LNCAP (cell line): Measurements from ENCODE around the gene SPARC.
A peak's percentile ranks its signal among the peaks of the same experiment; 100 is the strongest.

ENCODE experiments used
- TF ChIP-seq, protein P1 (sequence below): fragments of 450-650 bp; IDR thresholded peaks from 2 replicates; pipeline ENCODE4 v1.5.1; 2017; ENCODE audit warnings: mild to moderate bottlenecking

Gene SPARC

DNA sequence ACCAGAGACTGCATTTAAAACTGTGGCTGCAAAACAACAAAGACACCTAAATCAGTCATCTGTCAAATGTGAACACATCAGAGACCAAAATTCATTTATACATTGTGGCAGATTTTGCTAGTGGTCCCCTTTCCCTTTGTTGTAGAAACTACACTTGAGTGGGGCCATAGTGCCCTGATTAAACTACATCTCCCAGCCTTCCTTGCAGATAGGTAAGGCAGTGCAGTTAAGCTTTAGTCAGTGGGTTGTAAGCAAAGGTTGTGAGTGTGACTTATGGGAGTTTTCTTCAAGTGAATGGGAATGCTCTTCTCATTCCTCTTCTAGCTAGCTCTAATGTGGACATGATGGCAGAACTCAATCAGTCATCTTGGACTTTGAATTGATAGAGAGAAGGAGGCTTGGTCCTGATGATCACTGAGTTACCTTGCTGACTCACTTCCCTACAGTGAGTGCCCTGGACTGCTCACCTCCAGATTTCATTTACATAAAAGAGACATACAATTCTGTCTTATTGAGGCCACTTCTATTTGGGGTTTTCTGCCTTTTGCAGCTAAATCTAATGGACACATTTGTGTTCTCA lies 35.2 kb upstream of the SPARC start:
- TF ChIP-seq, protein P1, sequence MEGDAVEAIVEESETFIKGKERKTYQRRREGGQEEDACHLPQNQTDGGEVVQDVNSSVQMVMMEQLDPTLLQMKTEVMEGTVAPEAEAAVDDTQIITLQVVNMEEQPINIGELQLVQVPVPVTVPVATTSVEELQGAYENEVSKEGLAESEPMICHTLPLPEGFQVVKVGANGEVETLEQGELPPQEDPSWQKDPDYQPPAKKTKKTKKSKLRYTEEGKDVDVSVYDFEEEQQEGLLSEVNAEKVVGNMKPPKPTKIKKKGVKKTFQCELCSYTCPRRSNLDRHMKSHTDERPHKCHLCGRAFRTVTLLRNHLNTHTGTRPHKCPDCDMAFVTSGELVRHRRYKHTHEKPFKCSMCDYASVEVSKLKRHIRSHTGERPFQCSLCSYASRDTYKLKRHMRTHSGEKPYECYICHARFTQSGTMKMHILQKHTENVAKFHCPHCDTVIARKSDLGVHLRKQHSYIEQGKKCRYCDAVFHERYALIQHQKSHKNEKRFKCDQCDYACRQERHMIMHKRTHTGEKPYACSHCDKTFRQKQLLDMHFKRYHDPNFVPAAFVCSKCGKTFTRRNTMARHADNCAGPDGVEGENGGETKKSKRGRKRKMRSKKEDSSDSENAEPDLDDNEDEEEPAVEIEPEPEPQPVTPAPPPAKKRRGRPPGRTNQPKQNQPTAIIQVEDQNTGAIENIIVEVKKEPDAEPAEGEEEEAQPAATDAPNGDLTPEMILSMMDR, result no peak

DNA sequence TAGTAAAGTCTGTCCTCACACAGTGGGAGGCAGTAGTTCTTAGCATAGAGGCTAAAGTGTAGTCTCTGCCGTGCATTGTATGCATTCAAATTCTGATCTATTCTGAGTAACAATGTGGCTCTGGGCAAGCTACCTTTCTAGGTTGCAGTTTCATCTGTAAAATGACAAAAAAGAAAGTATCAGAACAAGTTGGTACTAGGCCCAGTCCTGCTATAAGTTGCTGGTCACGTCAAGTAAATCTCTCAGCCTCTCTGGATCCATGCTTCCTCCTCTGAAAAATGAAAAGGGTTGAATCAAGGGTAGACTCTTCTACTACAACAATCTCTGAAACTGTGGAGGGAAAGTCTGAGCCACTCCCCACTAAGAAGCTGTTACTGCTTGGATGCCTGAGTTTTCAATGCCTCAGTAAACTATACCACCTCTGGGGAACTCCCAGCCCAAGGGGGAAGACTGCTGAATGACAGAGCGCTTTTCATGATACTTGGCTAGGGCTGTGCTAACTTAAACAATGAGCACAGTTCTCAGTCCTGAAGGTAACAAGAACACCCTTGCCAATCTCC lies 34.5 kb upstream of the SPARC start:
- TF ChIP-seq, protein P1, result no peak

DNA sequence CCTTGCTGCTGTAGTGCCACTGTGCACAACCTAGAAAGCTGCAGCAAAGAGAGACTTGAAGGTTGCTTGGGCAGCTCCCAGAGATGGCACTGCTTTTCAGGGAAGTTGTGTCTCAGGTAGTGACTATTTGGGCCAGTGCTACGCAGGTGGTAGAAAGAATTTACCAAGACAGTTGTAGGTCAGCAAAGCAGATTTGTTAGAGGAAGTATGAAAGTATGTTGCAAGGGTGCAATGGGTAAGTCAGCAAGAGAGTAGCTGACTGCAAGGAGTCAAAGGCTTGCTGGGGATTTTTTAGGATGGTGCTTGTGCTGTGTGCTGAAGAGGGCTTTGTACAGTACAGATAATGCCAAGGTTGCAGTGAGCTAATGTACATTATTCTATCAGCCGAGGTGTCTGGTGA lies 33.5 kb upstream of the SPARC start:
- TF ChIP-seq, protein P1, result no peak

DNA sequence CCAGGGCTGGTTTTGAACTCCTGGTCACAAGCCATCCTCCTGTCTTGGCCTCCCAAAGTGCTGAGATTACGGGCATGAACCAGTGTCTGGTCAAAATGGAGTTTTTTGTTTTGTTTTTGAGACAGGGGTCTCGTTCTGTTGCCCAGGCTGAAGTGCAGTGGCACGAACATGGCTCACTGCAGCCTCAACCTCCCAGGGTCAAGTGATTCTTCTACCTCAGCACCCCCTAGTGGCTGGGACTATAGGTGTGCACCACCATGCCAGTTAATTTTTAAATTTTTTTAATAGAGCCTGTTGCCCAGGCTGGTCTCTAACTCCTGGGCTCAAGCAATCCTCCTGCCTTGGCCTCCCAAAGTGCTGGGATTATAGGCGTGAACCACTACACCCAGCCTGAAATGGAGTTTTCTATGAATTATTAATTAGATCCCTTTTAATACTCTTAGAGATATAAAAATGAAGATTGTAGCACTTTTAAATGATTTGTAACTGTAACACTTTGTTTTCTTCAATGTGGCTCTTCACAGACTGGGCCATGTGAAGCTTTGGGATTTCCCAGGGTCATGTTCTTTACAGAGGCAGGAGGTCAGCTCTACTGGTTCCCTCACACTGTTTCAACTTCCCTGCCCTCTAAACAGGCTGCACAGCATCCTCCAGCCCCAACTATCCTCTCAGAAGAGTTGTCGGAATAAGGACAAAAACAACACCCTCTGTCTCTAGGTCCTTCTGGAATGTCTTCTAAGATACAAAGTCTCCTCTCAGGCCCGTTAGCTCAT lies 32.7 kb upstream of the SPARC start:
- TF ChIP-seq, protein P1, result peak; percentile 33; the same call in 1 of the 2 replicates

DNA sequence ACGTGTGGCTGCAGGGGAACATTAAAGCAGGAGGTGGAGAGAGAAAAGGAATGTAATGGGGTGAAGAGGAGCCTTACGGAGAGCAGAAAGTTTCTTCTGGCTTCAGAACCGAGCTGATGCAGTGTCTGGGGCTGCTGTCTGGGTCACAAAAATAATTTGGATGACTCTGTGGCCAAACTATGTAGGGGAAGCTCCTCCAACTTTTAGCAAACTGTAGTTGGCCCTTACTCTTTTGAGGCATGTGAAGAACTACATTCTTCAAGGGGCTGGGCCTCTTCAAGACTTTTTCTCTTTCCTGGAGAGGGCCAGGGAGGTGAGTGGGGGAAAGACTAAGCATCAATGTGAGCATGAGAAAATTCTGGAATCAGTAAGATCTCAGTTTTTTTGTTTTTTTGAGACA lies 31.9 kb upstream of the SPARC start:
- TF ChIP-seq, protein P1, result no peak

DNA sequence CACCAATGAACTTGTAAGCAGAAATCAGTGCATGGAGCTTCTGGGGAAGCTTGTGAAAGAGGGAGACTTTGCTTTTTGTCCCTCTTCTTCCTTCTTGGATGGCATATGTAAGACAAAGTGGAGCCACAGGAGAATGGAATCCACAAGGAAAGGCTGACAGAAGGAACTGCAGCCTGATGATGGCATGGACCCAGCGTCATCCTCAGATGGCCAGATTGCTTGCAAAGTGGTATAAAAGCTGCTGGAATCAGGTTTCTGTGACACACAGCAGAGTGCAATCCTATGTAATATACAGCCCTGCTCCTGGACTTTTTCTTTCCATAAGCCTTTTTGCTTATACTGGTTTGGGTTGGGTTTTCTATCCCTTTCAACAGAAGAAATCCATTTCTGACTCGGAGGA lies 31.4 kb upstream of the SPARC start:
- TF ChIP-seq, protein P1, result no peak

DNA sequence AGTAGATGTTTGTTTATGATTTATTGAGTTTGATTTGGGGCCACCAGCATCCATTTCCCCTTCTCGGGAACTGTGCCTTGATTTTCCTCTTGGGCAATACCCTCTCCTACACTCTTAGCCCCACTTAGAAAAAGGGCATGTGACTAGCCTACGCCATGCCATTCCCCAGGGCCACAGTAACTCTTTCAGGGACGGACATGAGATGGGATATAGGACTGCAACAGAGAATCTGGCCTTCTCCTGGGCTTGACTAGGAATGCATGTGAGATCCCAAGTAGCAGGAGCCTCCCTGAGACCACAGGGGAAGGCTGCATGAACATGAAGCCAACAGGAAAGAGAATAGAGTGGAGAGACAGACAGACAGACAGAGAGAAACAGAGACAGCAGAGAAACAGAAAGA lies 30.7 kb upstream of the SPARC start:
- TF ChIP-seq, protein P1, result no peak
